Stimulated activated naive CD4-positive, alpha-beta T cell treated with Interleukin-2 at 50 U/mL for 16 hours (primary cell): Measurements from ENCODE around the gene ADAMTS16.

ENCODE experiments used
- DNase-seq: peaks from one replicate; lab custom pipeline; 2025; lab: John Stamatoyannopoulos, UW

ADAMTS16 gene

DNA sequence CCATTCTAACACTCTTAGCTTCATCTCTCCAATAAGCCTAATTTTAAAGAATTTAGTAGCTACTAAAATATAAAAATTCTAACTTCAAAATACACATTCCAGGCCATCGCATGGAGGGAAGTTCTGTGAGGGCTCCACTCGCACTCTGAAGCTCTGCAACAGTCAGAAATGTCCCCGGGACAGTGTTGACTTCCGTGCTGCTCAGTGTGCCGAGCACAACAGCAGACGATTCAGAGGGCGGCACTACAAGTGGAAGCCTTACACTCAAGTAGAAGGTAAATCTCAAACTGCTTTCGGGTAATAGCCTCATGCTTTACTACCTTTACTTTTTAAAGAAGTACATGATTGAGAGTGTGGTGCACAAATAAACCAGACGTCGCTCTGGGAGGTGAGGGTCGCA, 94.8 kb downstream of the ADAMTS16 start:
- no peak for DNase-seq

DNA sequence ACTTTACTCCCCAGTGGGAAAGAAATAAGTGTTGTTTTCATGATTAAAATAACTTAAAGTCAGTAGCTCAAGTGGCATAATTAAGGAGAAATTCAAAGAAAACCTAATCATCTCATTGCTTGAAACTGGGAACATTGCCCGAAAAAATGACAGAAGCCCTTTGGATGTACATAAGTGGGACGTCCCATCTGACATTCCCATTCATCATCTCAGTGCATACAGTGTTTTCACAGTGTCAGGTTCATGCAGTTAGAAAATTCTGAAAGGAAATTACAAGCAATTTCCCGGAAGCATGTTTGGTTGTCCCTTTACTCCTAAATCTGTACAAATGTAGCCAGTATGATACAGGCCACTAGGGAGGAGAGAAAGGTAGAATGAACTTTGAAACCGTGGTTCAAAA, 95.6 kb downstream of the ADAMTS16 start:
- DNase-seq: no peak

- no peak for DNase-seq
Measured at GRCh38 chr5:5239191-5239590, 99.1 kb downstream of the ADAMTS16 start.

DNA sequence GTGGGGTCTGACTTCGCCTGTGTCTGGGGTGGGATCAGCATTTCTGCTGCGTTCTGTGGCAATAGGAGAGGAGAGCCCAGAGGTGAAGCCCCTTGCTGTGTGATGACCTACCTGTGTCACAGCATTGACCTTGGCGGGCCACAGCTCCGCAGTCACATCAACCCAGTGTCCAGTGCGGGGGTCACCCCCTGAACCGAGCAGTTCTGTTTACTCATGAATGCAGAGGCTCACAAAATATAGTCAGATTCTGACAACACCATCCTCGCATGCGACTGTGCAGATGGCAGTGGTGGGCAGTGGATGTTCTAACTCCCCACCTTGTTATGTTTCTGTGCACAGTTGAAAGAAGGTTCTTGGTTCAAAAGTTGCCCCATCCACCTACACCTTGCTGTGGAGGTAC, 100.1 kb downstream of the ADAMTS16 start:
- DNase-seq: no peak

DNA sequence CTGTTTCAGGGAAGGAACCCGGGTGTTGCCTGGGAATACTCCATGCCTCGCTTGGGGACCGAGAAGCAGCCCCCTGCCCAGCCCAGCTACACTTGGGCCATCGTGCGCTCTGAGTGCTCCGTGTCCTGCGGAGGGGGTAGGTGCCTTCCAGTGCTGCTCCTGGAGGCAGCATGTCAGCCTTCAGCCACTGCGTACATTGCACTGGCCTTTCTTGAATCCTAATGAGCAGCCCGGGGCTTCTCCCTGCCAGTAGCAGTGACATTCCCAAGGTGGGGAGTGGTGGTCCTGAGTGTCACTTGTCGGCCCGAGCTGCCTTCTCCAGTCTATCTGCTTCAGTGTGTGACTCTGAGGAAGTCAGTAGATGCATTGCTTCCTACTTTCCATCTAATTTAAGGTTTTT, 101.9 kb downstream of the ADAMTS16 start:
- no peak for DNase-seq

GRCh38 chr5:5246736-5247135, 106.6 kb downstream of the ADAMTS16 start:
- no peak for DNase-seq

GRCh38 chr5:5250758-5251157, 110.6 kb downstream of the ADAMTS16 start:
- no peak for DNase-seq

- DNase-seq: no peak
Measured at GRCh38 chr5:5252106-5252505, 112.0 kb downstream of the ADAMTS16 start.

- no peak for DNase-seq
Measured at GRCh38 chr5:5257353-5257752, 117.2 kb downstream of the ADAMTS16 start.

DNA sequence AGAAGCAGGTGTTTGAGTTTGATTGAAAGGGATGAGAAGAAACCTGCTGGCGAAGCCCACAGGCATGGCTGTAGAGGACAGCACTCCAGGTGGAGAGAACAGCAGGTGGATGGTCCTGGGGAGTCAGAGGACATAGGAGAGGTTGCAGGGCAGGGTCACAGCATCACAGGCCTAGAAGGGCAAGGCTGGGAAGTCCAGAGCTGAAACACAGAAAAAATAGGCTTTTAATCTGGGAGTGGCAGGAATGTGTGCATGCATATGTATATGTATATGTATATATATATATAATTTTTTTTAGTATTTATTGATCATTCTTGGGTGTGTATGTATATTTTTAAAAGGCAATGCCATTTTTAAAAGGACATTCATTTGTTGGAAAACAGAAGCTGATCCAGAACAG, 118.4 kb downstream of the ADAMTS16 start:
- no peak for DNase-seq

DNA sequence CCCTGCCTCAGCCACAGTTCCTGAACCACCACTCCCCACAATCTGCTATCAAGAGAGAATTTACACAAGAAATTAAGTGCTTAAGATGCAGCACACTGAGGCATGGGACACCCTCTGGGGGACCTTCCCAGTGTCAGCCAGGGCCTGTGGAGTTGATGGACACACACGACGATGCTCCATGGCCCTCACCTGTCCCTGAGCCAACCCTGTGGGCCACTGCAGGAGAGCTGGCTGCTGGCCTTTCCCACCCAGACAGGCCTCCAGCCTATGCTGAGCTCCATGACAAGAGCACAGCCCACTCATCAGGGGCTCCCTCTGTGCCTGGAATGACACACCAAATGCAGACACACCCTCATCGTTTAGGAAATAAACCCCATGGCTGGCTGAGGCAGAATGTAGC, 124.6 kb downstream of the ADAMTS16 start:
- no peak for DNase-seq

- no peak for DNase-seq
Measured at GRCh38 chr5:5266297-5266696, 126.2 kb downstream of the ADAMTS16 start.

- no peak for DNase-seq
Measured at GRCh38 chr5:5270161-5270560, 130.0 kb downstream of the ADAMTS16 start.

DNA sequence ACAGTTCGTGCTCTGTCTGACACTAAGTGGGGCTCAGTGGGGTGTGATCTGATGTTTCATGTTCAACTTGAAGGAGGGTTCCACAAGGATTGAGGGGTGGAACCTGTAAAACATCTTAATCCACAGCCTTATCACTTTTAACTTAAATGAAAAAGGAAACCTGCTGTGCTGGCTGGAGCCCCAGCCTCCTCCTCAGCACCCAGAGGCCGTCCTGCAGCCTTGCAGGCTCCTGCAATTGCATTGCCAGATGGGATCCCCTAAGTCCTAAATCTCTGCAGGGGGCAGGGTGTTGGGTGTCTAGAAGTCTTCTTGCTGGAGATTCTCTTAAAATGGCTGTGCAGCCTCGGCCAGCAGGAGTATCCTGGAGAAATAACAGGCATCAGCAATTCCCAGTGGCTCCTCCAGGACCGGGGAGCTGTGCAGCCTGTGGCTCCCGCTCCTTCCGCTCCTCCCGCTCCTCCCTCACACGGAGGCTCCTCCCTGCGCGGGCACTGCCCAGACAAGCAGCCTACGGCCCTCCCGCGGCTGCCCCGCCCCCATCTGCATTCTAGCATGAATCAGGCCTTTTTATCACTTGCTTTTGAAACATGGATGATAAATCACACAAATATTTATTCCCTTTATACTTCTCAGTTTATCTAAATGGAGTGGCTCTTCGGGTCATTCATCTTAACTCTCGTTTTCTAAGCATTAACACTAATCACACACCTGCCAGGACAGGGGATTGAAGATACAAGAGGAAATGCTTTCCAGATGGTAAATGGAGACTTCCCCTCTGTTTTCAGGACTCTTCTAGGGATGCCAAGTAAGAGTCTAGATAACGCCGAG, 131.0 kb downstream of the ADAMTS16 start:
- DNase-seq: no peak

- DNase-seq: no peak
Measured at GRCh38 chr5:5271786-5272321, 131.7 kb downstream of the ADAMTS16 start.

- DNase-seq: no peak
Measured at GRCh38 chr5:5273398-5273797, 133.3 kb downstream of the ADAMTS16 start.

DNA sequence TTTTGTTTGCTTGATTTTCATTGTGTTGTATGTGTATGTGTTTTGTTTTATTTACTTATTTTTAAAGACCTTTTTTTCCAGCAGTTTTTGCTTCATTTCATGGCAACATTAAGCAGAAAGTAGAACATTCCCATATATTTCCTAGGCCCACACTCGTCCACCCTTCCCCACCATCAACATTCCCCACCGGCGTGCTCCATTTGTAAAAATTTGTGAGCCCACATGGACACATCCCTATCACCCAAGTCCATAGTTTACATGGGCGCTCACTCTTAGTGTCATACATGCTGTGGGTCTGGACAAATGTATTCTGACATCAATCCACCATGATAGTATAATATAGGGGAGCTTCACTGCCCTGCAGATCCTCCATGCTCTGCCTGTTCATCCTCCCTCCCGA, 133.8 kb downstream of the ADAMTS16 start:
- DNase-seq: no peak

DNA sequence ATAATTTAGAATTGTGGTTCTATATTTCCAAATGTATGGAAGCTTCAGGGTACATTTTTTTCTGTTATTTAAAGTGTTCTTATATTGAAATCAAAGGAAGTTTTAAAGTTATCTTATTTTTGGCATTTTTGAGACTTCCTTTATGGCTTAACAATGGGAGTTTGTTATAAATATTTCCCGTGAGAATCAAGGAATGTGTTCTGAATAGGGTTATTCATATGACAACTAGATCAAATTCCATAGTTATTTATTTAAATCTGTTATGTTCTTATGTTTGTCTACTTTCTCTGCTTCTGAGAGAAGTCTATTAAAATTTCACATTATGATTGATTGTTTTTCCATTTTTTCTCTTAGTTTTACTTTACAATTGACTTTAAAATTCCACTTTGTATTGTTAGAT, 135.1 kb downstream of the ADAMTS16 start:
- DNase-seq: no peak

DNA sequence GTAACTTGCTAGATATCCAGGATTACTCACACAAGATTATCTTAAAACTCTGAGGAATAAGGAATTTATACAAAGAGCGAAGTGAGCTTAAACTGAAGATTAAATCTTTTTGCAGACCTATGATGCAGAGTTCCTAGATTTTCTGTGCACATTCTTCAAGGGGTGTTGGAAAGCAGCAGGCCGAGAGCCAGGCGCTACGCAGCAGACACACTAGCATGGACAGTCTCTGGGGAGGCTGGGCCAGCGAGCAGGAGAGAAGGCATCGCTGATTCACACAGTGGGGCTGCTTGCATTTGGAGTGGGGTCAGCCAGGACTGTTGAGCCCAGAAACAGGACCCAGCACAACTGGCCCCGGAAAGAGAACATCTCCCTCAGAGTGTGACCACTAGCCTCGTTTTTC, 136.3 kb downstream of the ADAMTS16 start:
- DNase-seq: no peak

DNA sequence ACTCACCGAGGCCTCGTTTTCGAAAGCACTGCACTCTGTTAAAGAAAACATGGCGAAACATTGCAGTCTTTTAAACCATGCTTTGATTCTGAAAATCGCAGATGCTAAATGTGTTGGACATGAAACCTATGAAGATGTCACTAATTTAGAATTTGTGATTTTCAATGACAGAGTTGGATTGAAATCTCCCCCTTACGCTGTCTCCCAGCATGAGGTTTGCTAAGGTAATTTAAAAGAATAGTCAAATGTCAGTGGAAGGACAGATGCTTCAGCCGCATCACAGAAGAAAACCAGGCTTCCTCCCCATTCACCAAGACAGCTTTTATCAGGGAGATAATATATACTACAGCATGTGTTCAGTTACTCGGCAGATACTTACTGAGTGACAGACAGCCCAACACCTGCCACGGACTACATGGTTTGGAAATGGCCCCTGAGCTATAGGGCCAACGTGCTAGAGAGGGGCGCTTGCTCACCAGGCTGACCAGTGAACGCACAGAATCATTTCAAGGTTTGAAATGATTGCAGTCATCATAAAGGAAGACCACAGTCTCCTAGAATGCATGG, 136.9 kb downstream of the ADAMTS16 start:
- no peak for DNase-seq

DNA sequence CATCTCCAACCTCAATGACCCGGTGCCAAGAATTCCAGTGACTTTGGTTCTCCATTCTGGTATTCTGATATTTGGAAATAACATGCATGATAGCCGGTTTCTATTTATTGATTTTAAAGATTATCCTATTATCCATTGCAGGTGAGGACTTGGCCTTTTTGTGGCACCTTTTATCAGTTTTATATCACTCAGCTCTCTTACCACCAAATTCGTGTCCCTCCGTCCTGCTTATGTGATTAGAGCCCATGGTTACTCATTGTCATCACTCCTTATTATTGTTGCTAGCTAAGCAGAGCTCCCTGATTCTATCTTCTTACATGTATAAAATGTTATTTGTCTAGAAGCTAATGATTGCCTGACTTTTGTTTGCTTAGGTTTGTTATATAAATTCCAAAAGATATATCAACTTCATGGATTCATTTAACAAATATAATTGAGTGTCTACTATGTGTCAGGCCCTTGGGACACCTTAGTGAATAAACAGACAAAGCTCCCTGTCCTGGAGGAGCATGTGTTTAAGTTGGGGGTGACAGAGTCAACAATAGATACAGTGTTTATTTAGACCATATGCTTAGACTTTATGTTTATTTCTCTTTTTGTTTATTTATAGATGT, 138.2 kb downstream of the ADAMTS16 start:
- DNase-seq: no peak

GRCh38 chr5:5278815-5279381, 138.8 kb downstream of the ADAMTS16 start:
- no peak for DNase-seq

- DNase-seq: no peak
Measured at GRCh38 chr5:5285906-5286305, 145.8 kb downstream of the ADAMTS16 start.
